ENCODE results near the gene ASL.

Gene ASL

GRCh38 chr7:66036382-66036781, 39.2 kb upstream of the ASL start:
- Histone ChIP-seq H3K79me1 (ENCODE audit: low read length) (no peaks in the 10 kb centered on the region), H3K18ac (ENCODE audit: low read length) (no peak overlapping the region), H2BK5ac (ENCODE audit: low read depth, low read length, poor library complexity) (no peak overlapping the region), H2BK120ac (ENCODE audit: insufficient read depth, low read length, poor library complexity) (no peak overlapping the region), H2AK5ac (ENCODE audit: low read length) (no peak overlapping the region), H3K9ac (ENCODE audit: low read length) (no peak overlapping the region), H3K27me3 (ENCODE audit: insufficient read depth, low read length) (no peaks in the 10 kb centered on the region), H3K4me3 (ENCODE audit: low read depth, low read length) (no peak overlapping the region), H3K79me2 (ENCODE audit: control insufficient read depth, insufficient read depth, low read length, poor library complexity) (no peaks in the 10 kb centered on the region), H3K36me3 (ENCODE audit: control insufficient read depth in 1 of 2, insufficient read depth in 2 of 2, low read length in 2 of 2) (no peaks in the 10 kb centered on the region), H2BK12ac (ENCODE audit: low read length) (no peak overlapping the region), H3K14ac (ENCODE audit: low read length) (no peak overlapping the region), H3K4ac (ENCODE audit: low read depth, low read length) (no peak overlapping the region), H4K8ac (ENCODE audit: low read depth, low read length) (no peak overlapping the region), H3K4me2 (ENCODE audit: low read length) (no peak overlapping the region), H3K9me3 (ENCODE audit: insufficient read depth, low read depth, low read length) (no peaks in the 10 kb centered on the region), H4K12ac (ENCODE audit: low read depth, low read length) (no peak overlapping the region), H3K23ac (ENCODE audit: low read length) (no peak overlapping the region), H3K4me1 (ENCODE audit: control insufficient read depth in 1 of 2, insufficient read depth in 2 of 2, low read length in 2 of 2) (no peaks in the 10 kb centered on the region), H4K91ac (ENCODE audit: low read depth, low read length) (no peak overlapping the region), H2AFZ (ENCODE audit: insufficient read depth, low read length, poor library complexity) (no peak overlapping the region), H3K27ac (ENCODE audit: low read depth, low read length) (no peak overlapping the region)
- no peak for DNase-seq
- WGBS (ENCODE audit: extremely low coverage, insufficient coverage, insufficient read length) = no CpG with 5 or more reads among the region's 3 CpGs

- Histone ChIP-seq H3K4me3 (ENCODE audit: low read depth, low read length) (no peak overlapping the region), H2AK5ac (ENCODE audit: low read length) (no peak overlapping the region), H3K79me2 (ENCODE audit: control insufficient read depth, insufficient read depth, low read length, poor library complexity) (no peaks in the 10 kb centered on the region), H2BK5ac (ENCODE audit: low read depth, low read length, poor library complexity) (no peak overlapping the region), H3K4ac (ENCODE audit: low read depth, low read length) (no peak overlapping the region), H3K9me3 (ENCODE audit: insufficient read depth, low read depth, low read length) (no peaks in the 10 kb centered on the region), H2BK12ac (ENCODE audit: low read length) (no peak overlapping the region), H3K27ac (ENCODE audit: low read depth, low read length) (no peak overlapping the region), H3K4me1 (ENCODE audit: control insufficient read depth in 1 of 2, insufficient read depth in 2 of 2, low read length in 2 of 2) (no peaks in the 10 kb centered on the region), H2BK120ac (ENCODE audit: insufficient read depth, low read length, poor library complexity) (no peak overlapping the region), H4K12ac (ENCODE audit: low read depth, low read length) (no peak overlapping the region), H3K79me1 (ENCODE audit: low read length) (no peaks in the 10 kb centered on the region), H4K8ac (ENCODE audit: low read depth, low read length) (no peak overlapping the region), H3K27me3 (ENCODE audit: insufficient read depth, low read length) (no peaks in the 10 kb centered on the region), H2AFZ (ENCODE audit: insufficient read depth, low read length, poor library complexity) (no peak overlapping the region), H3K14ac (ENCODE audit: low read length) (no peak overlapping the region), H3K23ac (ENCODE audit: low read length) (no peak overlapping the region), H3K9ac (ENCODE audit: low read length) (no peak overlapping the region), H3K18ac (ENCODE audit: low read length) (no peak overlapping the region), H4K91ac (ENCODE audit: low read depth, low read length) (no peak overlapping the region), H3K4me2 (ENCODE audit: low read length) (no peak overlapping the region), H3K36me3 (ENCODE audit: control insufficient read depth in 1 of 2, insufficient read depth in 2 of 2, low read length in 2 of 2) (no peaks in the 10 kb centered on the region)
- DNase-seq = no peak
- WGBS (ENCODE audit: extremely low coverage, insufficient coverage, insufficient read length) = no CpG with 5 or more reads among the region's 7 CpGs
Observed at GRCh38 chr7:66036788-66037187, 38.8 kb upstream of the ASL start.

GRCh38 chr7:66039094-66039670, 36.4 kb upstream of the ASL start:
- Histone ChIP-seq H2AK5ac (ENCODE audit: low read length) (no peak overlapping the region), H2AFZ (ENCODE audit: insufficient read depth, low read length, poor library complexity) (no peak overlapping the region), H3K9me3 (ENCODE audit: insufficient read depth, low read depth, low read length) (no peaks in the 10 kb centered on the region), H3K23ac (ENCODE audit: low read length) (no peak overlapping the region), H3K4me3 (ENCODE audit: low read depth, low read length) (no peak overlapping the region), H3K4ac (ENCODE audit: low read depth, low read length) (no peak overlapping the region), H3K36me3 (ENCODE audit: control insufficient read depth in 1 of 2, insufficient read depth in 2 of 2, low read length in 2 of 2) (no peaks in the 10 kb centered on the region), H3K27me3 (ENCODE audit: insufficient read depth, low read length) (no peaks in the 10 kb centered on the region), H3K18ac (ENCODE audit: low read length) (no peak overlapping the region), H4K12ac (ENCODE audit: low read depth, low read length) (no peak overlapping the region), H3K14ac (ENCODE audit: low read length) (no peak overlapping the region), H4K91ac (ENCODE audit: low read depth, low read length) (no peak overlapping the region), H3K9ac (ENCODE audit: low read length) (no peak overlapping the region), H3K79me1 (ENCODE audit: low read length) (no peaks in the 10 kb centered on the region), H2BK120ac (ENCODE audit: insufficient read depth, low read length, poor library complexity) (no peak overlapping the region), H2BK12ac (ENCODE audit: low read length) (no peak overlapping the region), H3K27ac (ENCODE audit: low read depth, low read length) (no peak overlapping the region), H4K8ac (ENCODE audit: low read depth, low read length) (no peak overlapping the region), H2BK5ac (ENCODE audit: low read depth, low read length, poor library complexity) (no peak overlapping the region), H3K4me1 (ENCODE audit: control insufficient read depth in 1 of 2, insufficient read depth in 2 of 2, low read length in 2 of 2) (no peaks in the 10 kb centered on the region), H3K4me2 (ENCODE audit: low read length) (no peak overlapping the region), H3K79me2 (ENCODE audit: control insufficient read depth, insufficient read depth, low read length, poor library complexity) (no peaks in the 10 kb centered on the region)
- no peak for DNase-seq
- no CpG with 5 or more reads among the region's 3 CpGs for WGBS (ENCODE audit: extremely low coverage, insufficient coverage, insufficient read length)

DNA sequence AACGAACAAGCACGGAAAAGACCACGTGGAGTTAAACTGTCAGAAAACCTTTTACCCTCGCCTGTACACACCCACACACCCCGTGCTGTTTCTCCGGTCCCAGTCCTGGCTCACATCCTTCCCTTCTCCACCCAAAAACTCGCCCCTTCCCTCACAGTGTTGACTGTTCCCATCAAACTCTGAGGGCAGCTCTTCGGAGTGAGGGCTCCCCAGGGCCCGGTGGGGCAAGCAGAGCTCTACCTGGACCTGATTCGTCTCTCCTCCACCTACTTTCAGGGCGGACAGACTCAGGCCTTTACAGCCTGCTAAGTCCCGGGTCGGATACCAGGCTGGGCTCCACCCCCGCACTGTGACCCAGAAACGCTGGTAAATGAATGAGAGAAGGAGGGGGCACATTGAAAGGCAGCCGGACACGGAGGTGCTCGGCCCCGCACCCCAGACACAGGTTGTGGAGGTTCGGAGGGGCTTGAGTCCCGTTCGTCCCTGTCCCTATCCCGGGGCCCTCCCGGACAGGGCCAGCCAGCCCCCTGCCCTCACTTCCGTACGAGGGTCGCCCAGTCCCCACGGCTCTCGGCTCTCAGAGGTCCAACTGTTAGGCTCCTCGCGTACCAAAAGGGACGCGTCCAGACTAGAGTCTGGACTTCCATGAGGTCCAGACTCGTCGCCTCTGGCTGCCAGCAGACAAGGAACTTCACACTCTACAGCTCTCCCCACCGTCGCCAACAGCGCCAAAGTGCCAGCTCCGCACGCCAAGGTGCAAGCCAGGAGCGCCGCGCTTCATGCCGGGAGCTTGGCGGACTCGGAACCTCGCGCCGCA, 31.7 kb upstream of the ASL start:
- Histone ChIP-seq H3K4me2 (ENCODE audit: low read length) (no peak overlapping the region), H3K9me3 (ENCODE audit: insufficient read depth, low read depth, low read length) (no peaks in the 10 kb centered on the region), H2AK5ac (ENCODE audit: low read length) (no peak overlapping the region), H4K8ac (ENCODE audit: low read depth, low read length) (no peak overlapping the region), H3K9ac (ENCODE audit: low read length) (no peak overlapping the region), H3K27ac (ENCODE audit: low read depth, low read length) (no peak overlapping the region), H4K12ac (ENCODE audit: low read depth, low read length) (no peak overlapping the region), H4K91ac (ENCODE audit: low read depth, low read length) (no peak overlapping the region), H3K14ac (ENCODE audit: low read length) (no peak overlapping the region), H2BK5ac (ENCODE audit: low read depth, low read length, poor library complexity) (no peak overlapping the region), H3K18ac (ENCODE audit: low read length) (no peak overlapping the region), H3K4ac (ENCODE audit: low read depth, low read length) (no peak overlapping the region), H3K4me1 (ENCODE audit: control insufficient read depth in 1 of 2, insufficient read depth in 2 of 2, low read length in 2 of 2) (no peaks in the 10 kb centered on the region), H3K23ac (ENCODE audit: low read length) (no peak overlapping the region), H2BK120ac (ENCODE audit: insufficient read depth, low read length, poor library complexity) (no peak overlapping the region), H3K36me3 (ENCODE audit: control insufficient read depth in 1 of 2, insufficient read depth in 2 of 2, low read length in 2 of 2) (no peaks in the 10 kb centered on the region), H3K27me3 (ENCODE audit: insufficient read depth, low read length) (no peaks in the 10 kb centered on the region), H2AFZ (ENCODE audit: insufficient read depth, low read length, poor library complexity) (no peak overlapping the region), H3K79me1 (ENCODE audit: low read length) (no peaks in the 10 kb centered on the region), H2BK12ac (ENCODE audit: low read length) (no peak overlapping the region), H3K79me2 (ENCODE audit: control insufficient read depth, insufficient read depth, low read length, poor library complexity) (no peaks in the 10 kb centered on the region), H3K4me3 (ENCODE audit: low read depth, low read length) (no peak overlapping the region)
- peak; percentile 28 to 68 for DNase-seq
- WGBS (ENCODE audit: extremely low coverage, insufficient coverage, insufficient read length) = no CpG with 5 or more reads among the region's 49 CpGs
